HEK293 (cell line): ENCODE measurements around the gene TMEM131L.
A peak's percentile ranks its signal among the peaks of the same experiment; 100 is the strongest.

Source experiments
- CTCF ChIA-PET: fragments of 350-600 bp; formaldehyde crosslinking; extraction: SDS; loops from one replicate; lab custom pipeline; 2021; ENCODE audit warnings: antibody characterized with exemption; lab: Yijun Ruan, JAX
- POLR2A ChIA-PET: fragments of 300-600 bp; formaldehyde crosslinking; extraction: SDS; loops from one replicate; lab custom pipeline; 2020; ENCODE audit warnings: antibody characterized with exemption, inconsistent platforms; lab: Yijun Ruan, JAX
- H3K27ac ChIP-seq: fragments of 200-500 bp; sonication (Bioruptor generic); 2 replicates; pipeline ENCODE4 v1.5.1; 2014; ENCODE audit warnings: low read depth, low read length, control low read depth, inconsistent platforms; ENCODE audit errors: extremely low read depth
- H3K36me3 ChIP-seq, 2 experiments: fragments of 200-500 bp in 1 of 2; sonication (Bioruptor generic) in 1 of 2; 1 replicate in 1 of 2; 2 replicates in 1 of 2; pipeline ENCODE4 v1.5.1; 2014 to 2017; ENCODE audit warnings: inconsistent platforms in 2 of 2, low read length in 2 of 2; ENCODE audit not compliant: control insufficient read depth in 2 of 2, insufficient read depth in 1 of 2
- H3K4me1 ChIP-seq: fragments of 200-500 bp; sonication (Bioruptor generic); 2 replicates; pipeline ENCODE4 v1.5.1; 2014; ENCODE audit warnings: mild to moderate bottlenecking, low read length, inconsistent platforms; ENCODE audit not compliant: control insufficient read depth, insufficient read depth
- H3K4me3 ChIP-seq: 2 replicates; pipeline ENCODE4 v1.5.1; 2011; ENCODE audit warnings: low read depth, mild to moderate bottlenecking, control low read depth, low read length, moderate library complexity
- H3K9me3 ChIP-seq: fragments of 200-500 bp; sonication (Bioruptor generic); 2 replicates; pipeline ENCODE4 v1.5.1; 2014; ENCODE audit warnings: low read depth, low read length, inconsistent platforms; ENCODE audit not compliant: control insufficient read depth, insufficient read depth
- BCL11A ChIP-seq: fragments of 450-650 bp; formaldehyde crosslinking; IDR thresholded peaks from 2 replicates; pipeline ENCODE4 v1.5.1; 2016; ENCODE audit warnings: low read depth, missing biosample characterization, missing genetic modification characterization
- EGR2 ChIP-seq: fragments of 450-650 bp; formaldehyde crosslinking; IDR thresholded peaks from 2 replicates; pipeline ENCODE4 v1.5.1; 2016; ENCODE audit warnings: low read depth, missing biosample characterization, missing genetic modification characterization
- FEZF1 ChIP-seq: fragments of 450-650 bp; formaldehyde crosslinking; IDR thresholded peaks from 2 replicates; pipeline ENCODE4 v1.5.1; 2016; ENCODE audit warnings: missing biosample characterization, missing genetic modification characterization
- GLI4 ChIP-seq: fragments of 450-650 bp; formaldehyde crosslinking; IDR thresholded peaks from 2 replicates; pipeline ENCODE4 v1.5.1; 2016; ENCODE audit warnings: missing biosample characterization, missing genetic modification characterization
- IKZF3 ChIP-seq: fragments of 450-650 bp; IDR thresholded peaks from 2 replicates; pipeline ENCODE4 v1.5.0; 2018; ENCODE audit warnings: missing biosample characterization, mild to moderate bottlenecking, missing genetic modification characterization, moderate library complexity
- KLF10 ChIP-seq: fragments of 450-650 bp; IDR thresholded peaks from 2 replicates; pipeline ENCODE4 v1.5.1; 2018; ENCODE audit warnings: missing biosample characterization, mild to moderate bottlenecking, missing genetic modification characterization
- KLF16 ChIP-seq: fragments of 450-650 bp; formaldehyde crosslinking; IDR thresholded peaks from 2 replicates; pipeline ENCODE4 v1.5.1; 2017; ENCODE audit warnings: missing biosample characterization, missing genetic modification characterization
- KLF17 ChIP-seq: fragments of 450-650 bp; formaldehyde crosslinking; IDR thresholded peaks from 2 replicates; pipeline ENCODE4 v1.5.1; 2016; ENCODE audit warnings: missing biosample characterization, missing genetic modification characterization
- MZF1 ChIP-seq: fragments of 450-650 bp; formaldehyde crosslinking; IDR thresholded peaks from 2 replicates; pipeline ENCODE4 v1.5.1; 2017; ENCODE audit warnings: missing biosample characterization, missing genetic modification characterization, borderline replicate concordance
- OSR2 ChIP-seq: fragments of 450-650 bp; formaldehyde crosslinking; IDR thresholded peaks from 2 replicates; pipeline ENCODE4 v1.5.1; 2016; ENCODE audit warnings: missing biosample characterization, missing genetic modification characterization
- TCF7L2 ChIP-seq: IDR thresholded peaks from 2 replicates; pipeline ENCODE4 v1.6.1; 2011; ENCODE audit warnings: low read depth, mild to moderate bottlenecking, inconsistent platforms, low read length, moderate library complexity, borderline replicate concordance
- YY2 ChIP-seq: fragments of 450-650 bp; formaldehyde crosslinking; IDR thresholded peaks from 2 replicates; pipeline ENCODE4 v1.5.1; 2016; ENCODE audit warnings: missing biosample characterization, missing genetic modification characterization
- ZBTB20 ChIP-seq: fragments of 450-650 bp; formaldehyde crosslinking; IDR thresholded peaks from 2 replicates; pipeline ENCODE4 v1.5.1; 2016; ENCODE audit warnings: missing biosample characterization, missing genetic modification characterization
- ZBTB48 ChIP-seq: fragments of 450-650 bp; formaldehyde crosslinking; IDR thresholded peaks from 2 replicates; pipeline ENCODE4 v1.5.1; 2016; ENCODE audit warnings: missing biosample characterization, missing genetic modification characterization
- ZNF292 ChIP-seq: fragments of 450-650 bp; formaldehyde crosslinking; IDR thresholded peaks from 2 replicates; pipeline ENCODE4 v1.5.1; 2016; ENCODE audit warnings: low read depth, missing biosample characterization, missing genetic modification characterization, borderline replicate concordance
- ZNF501 ChIP-seq: fragments of 450-650 bp; formaldehyde crosslinking; IDR thresholded peaks from 2 replicates; pipeline ENCODE4 v1.5.1; 2016; ENCODE audit warnings: missing biosample characterization, missing genetic modification characterization
- ZNF600 ChIP-seq: fragments of 450-650 bp; formaldehyde crosslinking; IDR thresholded peaks from 2 replicates; pipeline ENCODE4 v1.5.1; 2016; ENCODE audit warnings: missing biosample characterization, missing genetic modification characterization
- ZNF660 ChIP-seq: fragments of 450-650 bp; IDR thresholded peaks from 2 replicates; pipeline ENCODE4 v1.5.1; 2018; ENCODE audit warnings: missing biosample characterization, mild to moderate bottlenecking, missing genetic modification characterization
- ZNF777 ChIP-seq: fragments of 450-650 bp; formaldehyde crosslinking; IDR thresholded peaks from 2 replicates; pipeline ENCODE4 v1.5.1; 2017; ENCODE audit warnings: missing biosample characterization, missing genetic modification characterization, borderline replicate concordance
- ZSCAN30 ChIP-seq: fragments of 450-650 bp; IDR thresholded peaks from 2 replicates; pipeline ENCODE4 v1.5.1; 2018; ENCODE audit warnings: missing biosample characterization, mild to moderate bottlenecking, missing genetic modification characterization, moderate library complexity
- TF ChIP-seq, protein P1 (sequence below): fragments of 450-650 bp; formaldehyde crosslinking; IDR thresholded peaks from 2 replicates; pipeline ENCODE4 v1.5.1; 2016; ENCODE audit warnings: missing biosample characterization, missing genetic modification characterization
- TF ChIP-seq, protein P2 (sequence below): fragments of 450-650 bp; formaldehyde crosslinking; IDR thresholded peaks from 2 replicates; pipeline ENCODE4 v1.5.1; 2017; ENCODE audit warnings: missing biosample characterization, missing genetic modification characterization
- TF ChIP-seq, protein P3 (sequence below): fragments of 450-650 bp; formaldehyde crosslinking; IDR thresholded peaks from 2 replicates; pipeline ENCODE4 v1.5.1; 2017; ENCODE audit warnings: missing biosample characterization, missing genetic modification characterization
- TF ChIP-seq, protein P4 (sequence below): fragments of 450-650 bp; formaldehyde crosslinking; IDR thresholded peaks from 2 replicates; pipeline ENCODE4 v1.5.1; 2017; ENCODE audit warnings: missing biosample characterization, missing genetic modification characterization

The TMEM131L gene

GRCh38 chr4:153538487-153539357 lies 72.6 kb downstream of the TMEM131L start:
- peaks cover 3% of the 10 kb centered on the region for H3K4me1 ChIP-seq
- ChIA-PET POLR2A (no interaction called here), CTCF (interaction anchor here (0.7 kb wide), 1 partner anchor 53 kb away, joined by 4 read pairs; no protein-coding TSS in a partner anchor)
- no peaks in the 10 kb centered on the region for H3K9me3 ChIP-seq
- TF ChIP-seq IKZF3 (no peak), KLF17 (tag by site-specific recombination) (no peak), ZSCAN30 (0 out of 2 replicates have a peak, but pooled peaks have one; percentile 32), ZNF292 (no peak), FEZF1 (tag by site-specific recombination) (peak; percentile 67), KLF16 (tag by site-specific recombination) (no peak), EGR2 (tag by site-specific recombination) (no peak), ZNF777 (tag by site-specific recombination) (no peak), YY2 (tag by site-specific recombination) (no peak), ZNF600 (tag by site-specific recombination) (0 out of 2 replicates have a peak, but pooled peaks have one; percentile 10)
- TF ChIP-seq, protein P1, sequence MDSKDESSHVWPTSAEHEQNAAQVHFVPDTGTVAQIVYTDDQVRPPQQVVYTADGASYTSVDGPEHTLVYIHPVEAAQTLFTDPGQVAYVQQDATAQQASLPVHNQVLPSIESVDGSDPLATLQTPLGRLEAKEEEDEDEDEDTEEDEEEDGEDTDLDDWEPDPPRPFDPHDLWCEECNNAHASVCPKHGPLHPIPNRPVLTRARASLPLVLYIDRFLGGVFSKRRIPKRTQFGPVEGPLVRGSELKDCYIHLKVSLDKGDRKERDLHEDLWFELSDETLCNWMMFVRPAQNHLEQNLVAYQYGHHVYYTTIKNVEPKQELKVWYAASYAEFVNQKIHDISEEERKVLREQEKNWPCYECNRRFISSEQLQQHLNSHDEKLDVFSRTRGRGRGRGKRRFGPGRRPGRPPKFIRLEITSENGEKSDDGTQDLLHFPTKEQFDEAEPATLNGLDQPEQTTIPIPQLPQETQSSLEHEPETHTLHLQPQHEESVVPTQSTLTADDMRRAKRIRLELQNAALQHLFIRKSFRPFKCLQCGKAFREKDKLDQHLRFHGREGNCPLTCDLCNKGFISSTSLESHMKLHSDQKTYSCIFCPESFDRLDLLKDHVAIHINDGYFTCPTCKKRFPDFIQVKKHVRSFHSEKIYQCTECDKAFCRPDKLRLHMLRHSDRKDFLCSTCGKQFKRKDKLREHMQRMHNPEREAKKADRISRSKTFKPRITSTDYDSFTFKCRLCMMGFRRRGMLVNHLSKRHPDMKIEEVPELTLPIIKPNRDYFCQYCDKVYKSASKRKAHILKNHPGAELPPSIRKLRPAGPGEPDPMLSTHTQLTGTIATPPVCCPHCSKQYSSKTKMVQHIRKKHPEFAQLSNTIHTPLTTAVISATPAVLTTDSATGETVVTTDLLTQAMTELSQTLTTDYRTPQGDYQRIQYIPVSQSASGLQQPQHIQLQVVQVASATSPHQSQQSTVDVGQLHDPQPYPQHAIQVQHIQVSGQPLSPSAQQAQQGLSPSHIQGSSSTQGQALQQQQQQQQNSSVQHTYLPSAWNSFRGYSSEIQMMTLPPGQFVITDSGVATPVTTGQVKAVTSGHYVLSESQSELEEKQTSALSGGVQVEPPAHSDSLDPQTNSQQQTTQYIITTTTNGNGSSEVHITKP (tag by site-specific recombination): no peak
- TF ChIP-seq, protein P2, sequence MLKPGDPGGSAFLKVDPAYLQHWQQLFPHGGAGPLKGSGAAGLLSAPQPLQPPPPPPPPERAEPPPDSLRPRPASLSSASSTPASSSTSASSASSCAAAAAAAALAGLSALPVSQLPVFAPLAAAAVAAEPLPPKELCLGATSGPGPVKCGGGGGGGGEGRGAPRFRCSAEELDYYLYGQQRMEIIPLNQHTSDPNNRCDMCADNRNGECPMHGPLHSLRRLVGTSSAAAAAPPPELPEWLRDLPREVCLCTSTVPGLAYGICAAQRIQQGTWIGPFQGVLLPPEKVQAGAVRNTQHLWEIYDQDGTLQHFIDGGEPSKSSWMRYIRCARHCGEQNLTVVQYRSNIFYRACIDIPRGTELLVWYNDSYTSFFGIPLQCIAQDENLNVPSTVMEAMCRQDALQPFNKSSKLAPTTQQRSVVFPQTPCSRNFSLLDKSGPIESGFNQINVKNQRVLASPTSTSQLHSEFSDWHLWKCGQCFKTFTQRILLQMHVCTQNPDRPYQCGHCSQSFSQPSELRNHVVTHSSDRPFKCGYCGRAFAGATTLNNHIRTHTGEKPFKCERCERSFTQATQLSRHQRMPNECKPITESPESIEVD (tag by site-specific recombination): peak; percentile 67
- H3K36me3 ChIP-seq: no peaks in the 10 kb centered on the region
- H3K4me3 ChIP-seq: no peak overlapping the region
- no peak overlapping the region for H3K27ac ChIP-seq

DNA sequence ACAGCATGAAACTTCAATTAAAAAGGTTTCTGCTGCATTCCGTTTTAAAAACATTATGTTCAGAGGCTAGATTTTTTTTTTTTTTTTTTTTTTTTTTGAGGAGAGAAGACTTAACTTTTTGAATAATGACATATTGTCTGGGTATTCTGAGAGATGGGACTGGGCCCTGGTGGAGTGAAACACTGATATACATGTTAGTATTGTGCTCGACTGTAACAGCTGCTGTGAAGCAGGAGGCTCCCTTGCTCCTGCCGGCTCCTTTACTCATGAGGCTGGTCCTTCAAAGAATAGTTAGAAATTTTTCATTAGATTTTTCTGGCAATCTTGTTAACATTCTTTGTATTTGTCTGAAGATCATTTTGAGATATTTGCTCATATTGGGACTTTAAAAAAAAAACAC lies 73.3 kb downstream of the TMEM131L start:
- ChIA-PET POLR2A (no interaction called here), CTCF (interaction anchor here (0.7 kb wide), 1 partner anchor 54 kb away, joined by 4 read pairs; no protein-coding TSS in a partner anchor)
- Histone ChIP-seq H3K4me1 (peaks cover 3% of the 10 kb centered on the region), H3K36me3 (no peaks in the 10 kb centered on the region), H3K9me3 (no peaks in the 10 kb centered on the region), H3K4me3 (no peak overlapping the region), H3K27ac (no peak overlapping the region)
- no peak for TF ChIP-seq TCF7L2
- TF ChIP-seq IKZF3: no peak
- no peak for TF ChIP-seq MZF1
- TF ChIP-seq ZBTB20 (tag by site-specific recombination): no peak
- TF ChIP-seq GLI4 (tag by site-specific recombination): no peak
- TF ChIP-seq BCL11A (tag by site-specific recombination): no peak
- TF ChIP-seq, protein P3, sequence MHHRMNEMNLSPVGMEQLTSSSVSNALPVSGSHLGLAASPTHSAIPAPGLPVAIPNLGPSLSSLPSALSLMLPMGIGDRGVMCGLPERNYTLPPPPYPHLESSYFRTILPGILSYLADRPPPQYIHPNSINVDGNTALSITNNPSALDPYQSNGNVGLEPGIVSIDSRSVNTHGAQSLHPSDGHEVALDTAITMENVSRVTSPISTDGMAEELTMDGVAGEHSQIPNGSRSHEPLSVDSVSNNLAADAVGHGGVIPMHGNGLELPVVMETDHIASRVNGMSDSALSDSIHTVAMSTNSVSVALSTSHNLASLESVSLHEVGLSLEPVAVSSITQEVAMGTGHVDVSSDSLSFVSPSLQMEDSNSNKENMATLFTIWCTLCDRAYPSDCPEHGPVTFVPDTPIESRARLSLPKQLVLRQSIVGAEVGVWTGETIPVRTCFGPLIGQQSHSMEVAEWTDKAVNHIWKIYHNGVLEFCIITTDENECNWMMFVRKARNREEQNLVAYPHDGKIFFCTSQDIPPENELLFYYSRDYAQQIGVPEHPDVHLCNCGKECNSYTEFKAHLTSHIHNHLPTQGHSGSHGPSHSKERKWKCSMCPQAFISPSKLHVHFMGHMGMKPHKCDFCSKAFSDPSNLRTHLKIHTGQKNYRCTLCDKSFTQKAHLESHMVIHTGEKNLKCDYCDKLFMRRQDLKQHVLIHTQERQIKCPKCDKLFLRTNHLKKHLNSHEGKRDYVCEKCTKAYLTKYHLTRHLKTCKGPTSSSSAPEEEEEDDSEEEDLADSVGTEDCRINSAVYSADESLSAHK (tag by site-specific recombination): no peak
- no peak for TF ChIP-seq ZNF660 (tag by site-specific recombination)
- TF ChIP-seq OSR2 (tag by site-specific recombination): no peak
- no peak for TF ChIP-seq ZNF501
- TF ChIP-seq ZBTB48 (tag by site-specific recombination): no peak
- no peak for TF ChIP-seq KLF10
- TF ChIP-seq, protein P4, sequence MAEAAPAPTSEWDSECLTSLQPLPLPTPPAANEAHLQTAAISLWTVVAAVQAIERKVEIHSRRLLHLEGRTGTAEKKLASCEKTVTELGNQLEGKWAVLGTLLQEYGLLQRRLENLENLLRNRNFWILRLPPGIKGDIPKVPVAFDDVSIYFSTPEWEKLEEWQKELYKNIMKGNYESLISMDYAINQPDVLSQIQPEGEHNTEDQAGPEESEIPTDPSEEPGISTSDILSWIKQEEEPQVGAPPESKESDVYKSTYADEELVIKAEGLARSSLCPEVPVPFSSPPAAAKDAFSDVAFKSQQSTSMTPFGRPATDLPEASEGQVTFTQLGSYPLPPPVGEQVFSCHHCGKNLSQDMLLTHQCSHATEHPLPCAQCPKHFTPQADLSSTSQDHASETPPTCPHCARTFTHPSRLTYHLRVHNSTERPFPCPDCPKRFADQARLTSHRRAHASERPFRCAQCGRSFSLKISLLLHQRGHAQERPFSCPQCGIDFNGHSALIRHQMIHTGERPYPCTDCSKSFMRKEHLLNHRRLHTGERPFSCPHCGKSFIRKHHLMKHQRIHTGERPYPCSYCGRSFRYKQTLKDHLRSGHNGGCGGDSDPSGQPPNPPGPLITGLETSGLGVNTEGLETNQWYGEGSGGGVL (tag by site-specific recombination): no peak
